Stimulated activated CD4-positive, alpha-beta T cell treated with anti-CD3 and anti-CD28 coated beads, Interleukin-1b, Interleukin-23, amount 100 ng/mL, for 4 hours (primary cell): ENCODE results near the gene IL1RN.

Experiments used
- DNase-seq, 2 donors: peaks; one replicate each; pipeline ENCODE4 v3.0.0-alpha.2; 2020; ENCODE audit warnings: low read depth in 2 of 2

Gene IL1RN

GRCh38 chr2:113127646-113128570 is 510 bp downstream of the IL1RN start:
- no peak for DNase-seq

DNA sequence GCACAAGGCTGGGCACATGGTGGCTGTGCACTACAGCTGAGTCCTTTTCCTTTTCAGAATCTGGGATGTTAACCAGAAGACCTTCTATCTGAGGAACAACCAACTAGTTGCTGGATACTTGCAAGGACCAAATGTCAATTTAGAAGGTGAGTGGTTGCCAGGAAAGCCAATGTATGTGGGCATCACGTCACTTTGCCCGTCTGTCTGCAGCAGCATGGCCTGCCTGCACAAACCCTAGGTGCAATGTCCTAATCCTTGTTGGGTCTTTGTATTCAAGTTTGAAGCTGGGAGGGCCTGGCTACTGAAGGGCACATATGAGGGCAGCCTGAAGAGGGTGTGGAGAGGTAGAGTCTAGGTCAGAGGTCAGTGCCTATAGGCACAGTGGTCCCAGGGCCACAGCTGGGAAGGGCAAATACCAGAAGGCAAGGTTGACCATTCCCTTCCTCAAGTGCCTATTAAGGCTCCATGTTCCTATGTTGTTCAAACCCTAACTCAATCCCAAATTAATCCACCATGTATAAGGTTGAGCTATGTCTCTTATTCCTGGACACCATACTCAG is 2.2 kb downstream of the IL1RN start:
- DNase-seq = no peak

DNA sequence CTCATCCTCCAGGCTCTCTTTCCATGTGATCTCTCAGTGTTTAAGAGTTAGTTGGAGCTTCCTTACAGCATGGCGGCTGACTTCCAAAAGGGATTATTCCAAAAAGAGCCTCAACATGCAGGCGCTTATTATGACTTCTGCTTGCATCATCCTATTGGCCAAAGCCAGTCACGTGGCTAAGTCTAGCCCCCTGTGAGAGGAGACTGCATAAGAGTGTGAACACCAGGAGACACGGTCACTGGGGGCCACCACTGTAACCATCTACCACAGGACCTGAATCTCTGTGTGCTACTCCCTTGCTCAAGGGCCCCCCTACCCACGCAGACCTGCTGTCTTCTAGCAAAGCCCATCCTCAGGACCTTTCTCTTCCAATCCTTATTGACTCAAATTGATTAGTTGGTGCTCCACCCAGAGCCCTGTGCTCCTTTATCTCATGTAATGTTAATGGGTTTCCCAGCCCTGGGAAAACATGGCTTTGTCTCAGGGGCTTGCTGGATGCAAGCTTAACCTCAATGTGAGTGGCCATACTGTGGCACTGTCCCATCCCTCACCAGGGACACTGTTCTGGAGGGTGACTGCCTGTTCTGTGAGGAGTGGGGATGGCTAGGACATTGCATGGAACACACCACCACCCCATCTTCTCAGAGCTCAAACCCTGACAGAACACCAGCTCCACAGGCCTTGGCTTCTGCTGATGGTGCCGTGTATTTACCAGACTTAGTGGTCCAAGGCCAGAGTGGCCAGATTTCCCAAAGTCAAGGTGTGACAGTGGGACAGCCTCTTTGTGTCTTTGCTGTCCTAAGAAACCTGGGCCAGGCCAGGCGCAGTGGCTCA is 4.2 kb downstream of the IL1RN start:
- DNase-seq = no peak

GRCh38 chr2:113132414-113133021 is 5.1 kb downstream of the IL1RN start:
- no peak for DNase-seq

- no peak for DNase-seq
Observed at GRCh38 chr2:113133704-113134598, 6.6 kb downstream of the IL1RN start.

DNA sequence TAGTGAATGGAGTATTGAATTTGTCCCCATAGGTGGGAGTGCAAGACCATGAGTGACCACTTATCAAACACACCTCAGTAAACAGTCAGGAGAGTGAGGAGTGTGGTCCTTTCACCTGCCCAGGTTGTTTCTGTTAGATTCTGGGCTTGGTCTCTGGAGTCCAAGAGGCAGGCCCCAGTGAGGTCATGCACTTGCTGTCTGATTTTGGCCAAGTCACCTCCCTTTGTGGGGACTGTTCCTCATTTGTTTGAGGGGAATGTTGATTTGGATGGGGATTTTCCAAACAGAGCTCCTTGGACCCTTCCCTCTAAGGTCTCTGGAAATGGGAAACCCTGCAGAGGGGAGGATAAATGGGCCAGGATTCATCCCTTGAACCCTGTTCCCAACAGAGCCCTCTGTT is 7.3 kb downstream of the IL1RN start:
- DNase-seq = no peak

GRCh38 chr2:113135317-113135716 is 7.9 kb downstream of the IL1RN start:
- no peak for DNase-seq

DNA sequence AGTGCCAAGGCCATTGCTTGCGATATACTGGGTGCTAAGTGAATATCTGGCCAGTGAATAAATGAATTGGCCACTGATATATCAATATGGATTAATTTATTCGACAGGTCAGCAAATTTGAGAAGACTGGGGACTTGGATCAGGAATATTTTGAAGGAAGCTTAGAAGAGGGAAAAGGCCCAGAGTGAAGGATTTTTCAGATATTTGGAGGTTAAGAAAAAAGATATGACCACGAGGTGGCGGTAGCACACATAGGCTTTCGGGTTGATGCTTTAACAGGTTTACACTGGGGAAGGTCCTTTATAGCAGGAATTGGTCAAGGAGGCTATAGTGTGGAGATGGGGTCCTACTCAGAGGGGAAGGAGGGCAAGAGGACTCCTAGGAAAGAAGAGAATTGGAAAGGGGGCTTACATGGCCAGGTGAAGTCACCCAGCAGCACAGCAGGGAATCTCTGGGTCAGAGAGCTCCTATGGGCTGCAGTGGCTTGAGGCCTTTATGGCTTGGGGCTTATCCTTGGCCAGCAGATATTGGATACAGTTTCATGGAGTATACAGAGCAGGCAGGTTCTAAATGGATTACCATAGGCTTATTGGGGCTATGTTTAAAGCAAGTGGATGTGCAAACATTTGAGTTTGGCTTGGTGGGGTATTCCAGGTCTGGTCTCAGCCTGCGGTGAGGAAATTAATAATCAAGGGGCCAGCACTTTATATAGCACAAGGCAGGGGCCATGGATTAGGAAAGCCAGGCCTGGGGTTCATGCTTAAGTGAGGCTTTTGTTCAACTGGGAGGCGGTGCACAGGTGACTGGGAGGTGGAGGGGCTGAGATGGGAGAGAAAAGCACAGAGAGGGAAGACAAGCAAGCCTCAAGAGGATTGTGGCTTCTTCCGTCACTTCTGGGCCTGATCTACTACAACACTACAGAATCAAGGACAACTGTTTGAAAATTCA is 9.7 kb downstream of the IL1RN start:
- peak in 1 of 2 donors; percentile 45 for DNase-seq

DNA sequence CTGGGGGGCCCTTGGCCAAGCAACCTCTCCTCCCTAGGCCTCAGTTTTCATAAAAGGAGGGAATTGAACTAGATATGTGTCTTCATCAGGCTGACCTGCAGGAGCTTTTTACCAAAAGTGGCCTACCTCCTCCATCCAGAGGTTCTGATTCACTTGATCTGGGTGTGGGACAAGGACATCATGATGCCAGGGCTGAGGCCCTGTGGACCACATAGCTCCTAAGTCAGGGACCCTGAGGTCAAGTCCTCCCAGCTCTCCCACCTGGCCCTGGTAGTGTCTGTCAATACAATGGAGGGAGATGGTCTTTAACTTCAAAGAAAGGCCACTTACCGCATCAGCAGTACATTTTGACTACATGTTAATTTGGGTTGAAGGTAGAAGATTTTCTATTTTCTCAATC is 10.4 kb downstream of the IL1RN start:
- no peak for DNase-seq

DNA sequence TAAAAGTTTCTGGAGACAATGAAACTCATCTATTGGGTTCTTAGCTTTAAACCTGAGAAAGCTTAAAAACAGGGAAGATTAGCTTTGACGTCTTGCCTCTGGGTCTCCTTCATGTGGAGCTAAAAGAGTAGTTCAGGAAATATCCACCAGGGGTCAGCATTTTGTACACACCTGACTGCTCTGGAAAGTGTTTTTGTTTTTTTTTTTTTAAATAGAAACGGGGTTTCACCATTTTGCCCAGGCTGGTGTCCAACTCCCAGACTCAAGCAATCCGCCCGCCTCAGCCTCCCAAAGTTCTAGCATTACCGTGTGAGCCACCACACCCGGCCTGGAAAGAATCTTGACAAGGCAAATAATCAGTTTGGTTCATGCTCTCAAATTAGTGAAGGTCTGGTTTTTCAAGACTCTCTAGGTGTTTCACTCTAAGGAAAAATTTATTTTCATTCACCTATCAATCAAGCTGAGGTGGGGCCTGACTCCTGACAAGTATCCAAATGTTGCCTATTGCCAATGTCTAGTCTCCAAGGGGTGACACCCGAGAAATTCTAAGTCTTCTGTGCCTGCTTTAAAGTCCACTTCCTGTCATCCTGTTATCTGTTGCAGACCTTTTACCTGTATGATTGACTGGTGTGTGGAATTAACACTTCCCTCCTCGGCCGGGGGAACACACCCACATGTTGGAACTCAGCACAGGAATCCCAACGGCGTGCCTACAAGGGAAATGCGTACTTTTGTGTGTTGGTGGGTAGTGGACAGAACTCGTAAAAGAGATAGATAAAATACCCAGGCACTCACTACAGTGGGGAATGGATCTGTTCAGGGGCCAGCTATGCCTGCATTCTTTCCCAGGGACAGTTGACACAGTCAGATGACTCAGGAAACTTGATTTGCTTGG is 11.3 kb downstream of the IL1RN start:
- DNase-seq = peak in 1 of 2 donors; percentile 67

DNA sequence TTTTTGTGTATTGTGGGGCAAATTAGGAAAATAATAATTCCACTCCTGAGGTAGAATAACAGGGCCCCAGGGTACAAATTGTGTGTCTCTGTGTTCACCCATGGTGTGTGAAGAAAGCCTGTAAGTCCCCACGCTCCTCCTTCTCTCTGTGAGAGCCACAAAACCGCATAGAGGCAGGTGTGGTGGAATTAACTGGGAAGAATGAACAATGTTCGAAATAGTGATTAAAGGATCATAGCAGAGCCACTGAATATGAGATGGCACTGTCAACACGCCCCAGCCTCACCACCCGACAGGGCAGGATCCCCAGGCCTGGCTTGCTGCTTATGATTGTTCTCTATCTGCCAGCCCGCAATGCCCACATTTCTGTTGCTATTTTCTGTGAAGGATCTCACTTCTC is 14.1 kb downstream of the IL1RN start:
- no peak for DNase-seq

- DNase-seq = no peak
Observed at GRCh38 chr2:113142290-113142689, 14.9 kb downstream of the IL1RN start.

GRCh38 chr2:113144259-113144658 is 16.9 kb downstream of the IL1RN start:
- no peak for DNase-seq

DNA sequence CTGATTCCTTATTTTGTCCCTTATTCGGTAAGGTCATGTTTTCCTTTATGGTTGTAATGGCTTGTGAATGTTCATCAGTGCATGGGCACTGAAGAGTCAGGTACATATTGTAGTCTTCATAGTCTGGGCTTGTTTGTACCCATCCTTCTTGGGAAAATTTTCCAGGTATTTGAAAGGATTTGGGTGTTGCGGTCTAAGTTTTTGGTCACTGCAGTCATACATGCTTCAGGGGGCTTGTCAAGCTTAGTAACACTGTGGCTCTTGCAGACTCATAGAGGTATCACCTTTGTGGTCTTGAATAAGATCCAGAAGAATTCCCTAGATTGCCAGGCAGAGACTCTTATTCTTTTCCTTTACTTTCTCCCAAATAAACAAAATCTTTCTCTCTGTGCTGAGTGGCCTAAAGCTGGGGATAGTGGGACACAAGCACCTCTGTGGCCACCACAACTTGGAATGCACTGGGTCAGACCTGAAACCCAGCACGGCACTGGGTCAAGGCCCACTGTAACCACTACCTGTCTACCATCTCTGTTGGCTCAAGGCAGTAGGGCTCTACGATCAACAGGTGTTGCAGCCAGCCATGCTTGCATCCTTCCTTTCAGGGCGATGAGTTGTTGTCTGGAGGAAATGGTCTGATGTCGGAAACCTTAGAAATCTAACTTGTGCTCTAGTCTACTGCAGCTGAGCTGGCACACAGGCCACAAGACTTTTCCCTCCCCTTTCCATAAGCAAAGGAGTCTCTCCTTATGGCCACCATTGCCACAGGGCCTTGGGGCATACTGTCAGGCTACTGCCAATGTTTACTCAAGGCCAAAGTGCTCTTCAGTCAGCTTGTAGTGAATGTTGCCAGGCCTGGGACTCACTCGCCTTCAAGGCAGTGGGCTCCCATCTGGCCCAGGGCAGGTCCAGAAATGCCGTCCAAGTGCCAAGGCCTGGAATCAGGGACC is 21.5 kb downstream of the IL1RN start:
- DNase-seq = no peak

GRCh38 chr2:113149553-113150257 is 22.3 kb downstream of the IL1RN start:
- no peak for DNase-seq

DNA sequence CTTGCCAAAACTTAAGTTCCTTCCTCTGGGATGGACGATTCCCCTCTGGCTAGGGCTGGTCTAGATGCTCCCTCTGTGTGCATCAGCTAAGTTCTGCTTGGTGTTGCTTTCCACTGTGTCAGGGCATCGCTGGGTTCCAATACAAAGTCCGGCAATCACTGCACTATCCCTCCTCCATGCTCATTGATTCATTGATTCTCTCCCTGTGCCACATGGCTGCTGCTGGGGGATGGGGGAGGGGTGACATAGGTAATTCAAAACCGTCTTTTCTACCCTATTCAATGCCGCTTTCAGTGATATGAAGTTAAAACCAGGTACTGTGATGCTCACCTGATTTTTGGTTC is 22.8 kb downstream of the IL1RN start:
- no peak for DNase-seq

GRCh38 chr2:113155331-113155730 is 27.9 kb downstream of the IL1RN start:
- DNase-seq = no peak
